ENCODE results near the gene TMEM141.
"Not testable (repeated sequence)": the region's sequence is repeated elsewhere in the genome, so short reads cannot be mapped to it uniquely, and the experiment has no call there.

Gene TMEM141

GRCh38 chr9:136764301-136764891 is 26.7 kb upstream of the TMEM141 start, which contains the start of gene LCN15:
Gene LCN15, minus strand, starts transcription at chr9:136764518. Its CDS starts 30 bp downstream, at chr9:136764488.
- TF ChIP-seq CTCF (conservative IDR thresholded peaks at IDR 0.05; ENCODE audit: low read length) (no peak), EZH2phosphoT487 (IDR thresholded peaks at IDR 0.05; ENCODE audit: borderline replicate concordance) (no peak)
- no peak within 1 kb of the TSS for H3K9ac ChIP-seq (ENCODE audit: low read depth, low read length, poor library complexity, severe bottlenecking)
- no peak within 1 kb of the TSS for H3K4me2 ChIP-seq (ENCODE audit: low read depth, low read length, poor library complexity, severe bottlenecking)
- no peaks in the 10 kb centered on the region for H3K27me3 ChIP-seq (ENCODE audit: insufficient read depth, low read length, poor library complexity, severe bottlenecking)
- no peaks in the 10 kb centered on the region for H3K9me3 ChIP-seq (ENCODE audit: insufficient read depth, low read depth, low read length)
- H3K9me2 ChIP-seq (replicated peaks; ENCODE audit: low read depth, low read length): no peaks in the 10 kb centered on the region
- no peaks in the 10 kb centered on the region for H3F3A ChIP-seq (ENCODE audit: low read depth)
- H3K4me1 ChIP-seq (ENCODE audit: insufficient read depth, low read length, poor library complexity, severe bottlenecking): no peaks in the 10 kb centered on the region
- no peak within 1 kb of the TSS for H2AFZ ChIP-seq (ENCODE audit: low read length)
- H3K36me3 ChIP-seq (ENCODE audit: insufficient read depth, low read length): no peaks in the 10 kb centered on the region
- H3K79me2 ChIP-seq (ENCODE audit: insufficient read depth, low read length): no peaks in the 10 kb centered on the region
- H3K4me3 ChIP-seq (ENCODE audit: low read length, poor library complexity, severe bottlenecking): no peak within 1 kb of the TSS
- H4K20me1 ChIP-seq (ENCODE audit: insufficient read depth, low read length, poor library complexity, severe bottlenecking): no peaks in the 10 kb centered on the region

- Histone ChIP-seq H3K4me3 (ENCODE audit: low read length, poor library complexity, severe bottlenecking) (no peak overlapping the region), H3K79me2 (ENCODE audit: insufficient read depth, low read length) (no peaks in the 10 kb centered on the region), H3K9me3 (ENCODE audit: insufficient read depth, low read depth, low read length) (no peaks in the 10 kb centered on the region), H3K4me1 (ENCODE audit: insufficient read depth, low read length, poor library complexity, severe bottlenecking) (no peaks in the 10 kb centered on the region), H3F3A (ENCODE audit: low read depth) (no peaks in the 10 kb centered on the region), H3K4me2 (ENCODE audit: low read depth, low read length, poor library complexity, severe bottlenecking) (no peak overlapping the region), H3K9me2 (replicated peaks; ENCODE audit: low read depth, low read length) (no peaks in the 10 kb centered on the region), H3K9ac (ENCODE audit: low read depth, low read length, poor library complexity, severe bottlenecking) (no peak overlapping the region), H4K20me1 (ENCODE audit: insufficient read depth, low read length, poor library complexity, severe bottlenecking) (no peaks in the 10 kb centered on the region), H3K36me3 (ENCODE audit: insufficient read depth, low read length) (no peaks in the 10 kb centered on the region), H3K27me3 (ENCODE audit: insufficient read depth, low read length, poor library complexity, severe bottlenecking) (no peaks in the 10 kb centered on the region), H2AFZ (ENCODE audit: low read length) (no peak overlapping the region)
- TF ChIP-seq CTCF (conservative IDR thresholded peaks at IDR 0.05; ENCODE audit: low read length) (no peak), EZH2phosphoT487 (IDR thresholded peaks at IDR 0.05; ENCODE audit: borderline replicate concordance) (no peak)
Measured at GRCh38 chr9:136765041-136765440, 26.1 kb upstream of the TMEM141 start.

- not testable (repeated sequence) for H3K9me3 ChIP-seq (ENCODE audit: insufficient read depth, low read depth, low read length); H3K27me3 ChIP-seq (ENCODE audit: insufficient read depth, low read length, poor library complexity, severe bottlenecking); H3F3A ChIP-seq (ENCODE audit: low read depth); H2AFZ ChIP-seq (ENCODE audit: low read length); H3K36me3 ChIP-seq (ENCODE audit: insufficient read depth, low read length); H3K9ac ChIP-seq (ENCODE audit: low read depth, low read length, poor library complexity, severe bottlenecking); H3K4me3 ChIP-seq (ENCODE audit: low read length, poor library complexity, severe bottlenecking); H3K79me2 ChIP-seq (ENCODE audit: insufficient read depth, low read length); H3K4me1 ChIP-seq (ENCODE audit: insufficient read depth, low read length, poor library complexity, severe bottlenecking); H3K4me2 ChIP-seq (ENCODE audit: low read depth, low read length, poor library complexity, severe bottlenecking); H3K9me2 ChIP-seq (replicated peaks; ENCODE audit: low read depth, low read length); H4K20me1 ChIP-seq (ENCODE audit: insufficient read depth, low read length, poor library complexity, severe bottlenecking)
Measured at GRCh38 chr9:136765745-136766409, 25.3 kb upstream of the TMEM141 start.
